Measurements from ENCODE around the gene PRR23E.

The PRR23E gene

GRCh38 chr3:127165694-127166485, 27.0 kb upstream of the PRR23E start:
- DNase-seq: no peak

GRCh38 chr3:127166501-127167065, 26.3 kb upstream of the PRR23E start:
- DNase-seq: no peak

DNA sequence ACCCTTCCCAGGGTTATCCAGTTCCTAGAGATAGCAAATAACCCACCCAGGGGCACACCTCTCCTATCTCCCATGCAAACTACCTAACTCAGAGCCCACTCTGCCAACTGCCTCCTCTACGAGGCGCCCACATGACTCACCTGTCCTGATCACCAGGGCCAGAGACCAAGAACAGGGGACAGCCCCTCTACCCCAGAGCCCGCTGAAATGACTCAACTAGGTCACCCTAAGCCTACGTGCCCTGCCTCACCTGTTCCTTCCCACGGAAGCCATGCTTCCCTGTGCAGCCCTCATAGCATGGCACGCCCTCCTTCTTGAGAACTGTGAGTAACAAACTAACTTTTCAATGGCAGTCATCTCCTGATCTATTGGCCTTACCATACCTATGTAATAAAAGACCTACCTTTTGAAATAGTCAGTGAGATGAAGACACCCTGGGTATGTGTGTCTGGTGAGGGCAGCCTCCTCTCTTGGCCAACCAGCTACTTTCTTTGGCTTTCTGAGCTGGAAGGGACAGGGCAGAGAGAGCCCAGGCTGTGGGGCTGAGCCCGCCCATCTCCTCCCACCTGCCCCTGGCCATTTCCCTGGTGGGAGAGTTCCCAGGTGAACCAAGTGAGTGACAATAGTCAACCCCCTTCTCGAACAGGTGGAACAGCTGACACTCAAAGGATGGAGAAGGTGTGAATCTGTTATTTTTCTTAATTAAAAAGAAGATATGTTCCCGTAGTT, 25.5 kb upstream of the PRR23E start:
- DNase-seq: no peak

DNA sequence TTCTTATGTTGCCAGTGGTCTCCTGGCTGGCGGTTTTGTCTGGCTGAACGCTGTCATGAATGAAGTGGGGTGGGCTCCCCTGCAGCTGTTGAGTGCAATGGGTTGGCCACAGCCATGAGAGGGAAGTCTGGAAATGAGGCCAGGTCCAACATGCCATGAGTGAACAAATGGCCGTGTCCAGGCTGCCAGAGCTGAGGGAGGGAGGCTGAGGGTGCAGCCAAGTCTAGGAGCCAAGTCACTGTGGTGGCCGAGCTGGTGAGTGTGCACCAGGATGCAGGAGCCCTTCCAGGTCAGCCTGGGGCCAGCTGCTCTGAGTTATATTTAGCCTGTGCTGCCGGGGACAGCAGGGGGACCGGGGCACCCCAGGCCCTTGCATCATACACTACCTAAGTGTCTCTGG, 24.7 kb upstream of the PRR23E start:
- no peak for DNase-seq

- DNase-seq: peak; percentile 42
Measured at GRCh38 chr3:127170814-127171213, 22.1 kb upstream of the PRR23E start.

- no peak for DNase-seq
Measured at GRCh38 chr3:127171320-127171719, 21.6 kb upstream of the PRR23E start.

DNA sequence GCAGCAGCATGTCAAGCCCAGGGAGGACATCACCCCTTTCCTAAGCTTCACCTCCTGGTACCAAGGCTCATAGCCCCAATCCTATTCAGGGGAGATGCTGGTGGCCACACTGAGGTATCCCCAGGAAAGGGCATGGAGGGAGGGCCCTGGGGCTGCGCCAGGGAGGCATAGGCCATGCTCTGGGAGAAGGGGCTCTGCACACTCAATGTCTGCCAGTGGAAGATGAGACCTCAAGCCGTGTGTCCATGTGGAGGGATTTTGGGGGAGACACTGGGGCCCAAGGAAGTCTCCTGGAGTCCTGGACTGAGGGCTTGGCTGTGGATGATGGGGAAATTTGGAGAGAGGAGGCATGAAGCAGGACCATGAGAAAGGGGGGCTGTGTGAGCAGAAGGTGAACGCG, 21.2 kb upstream of the PRR23E start:
- DNase-seq: no peak

DNA sequence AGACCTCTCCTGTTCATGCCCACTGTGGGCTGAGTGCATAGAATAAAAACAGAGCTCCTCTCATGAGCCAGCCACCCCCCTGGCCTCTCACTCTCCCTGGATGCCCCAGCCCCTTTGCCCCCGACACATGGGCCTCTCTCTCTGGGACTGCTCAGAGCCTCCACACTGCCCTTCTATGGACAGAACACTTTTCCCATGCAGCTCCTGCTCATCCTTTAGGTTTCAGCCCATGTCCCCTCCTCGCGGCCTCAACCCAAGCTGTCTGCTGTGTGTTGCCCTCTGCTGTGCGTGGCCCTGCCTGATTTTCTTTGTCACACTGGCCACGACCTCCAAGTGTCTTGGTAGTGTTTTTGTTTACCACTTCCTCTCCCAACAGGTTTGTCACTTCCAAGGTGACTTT, 20.7 kb upstream of the PRR23E start:
- DNase-seq: no peak

GRCh38 chr3:127172781-127173515, 20.0 kb upstream of the PRR23E start:
- peak; percentile 15 for DNase-seq

GRCh38 chr3:127173516-127174166, 19.3 kb upstream of the PRR23E start:
- no peak for DNase-seq

- no peak for DNase-seq
Measured at GRCh38 chr3:127174284-127174683, 18.6 kb upstream of the PRR23E start.

- DNase-seq: no peak
Measured at GRCh38 chr3:127174715-127175140, 18.2 kb upstream of the PRR23E start.

- no peak for DNase-seq
Measured at GRCh38 chr3:127175272-127175671, 17.7 kb upstream of the PRR23E start.

GRCh38 chr3:127177226-127177625, 15.7 kb upstream of the PRR23E start:
- DNase-seq: peak; percentile 20

- no peak for DNase-seq
Measured at GRCh38 chr3:127180859-127181258, 12.1 kb upstream of the PRR23E start.

DNA sequence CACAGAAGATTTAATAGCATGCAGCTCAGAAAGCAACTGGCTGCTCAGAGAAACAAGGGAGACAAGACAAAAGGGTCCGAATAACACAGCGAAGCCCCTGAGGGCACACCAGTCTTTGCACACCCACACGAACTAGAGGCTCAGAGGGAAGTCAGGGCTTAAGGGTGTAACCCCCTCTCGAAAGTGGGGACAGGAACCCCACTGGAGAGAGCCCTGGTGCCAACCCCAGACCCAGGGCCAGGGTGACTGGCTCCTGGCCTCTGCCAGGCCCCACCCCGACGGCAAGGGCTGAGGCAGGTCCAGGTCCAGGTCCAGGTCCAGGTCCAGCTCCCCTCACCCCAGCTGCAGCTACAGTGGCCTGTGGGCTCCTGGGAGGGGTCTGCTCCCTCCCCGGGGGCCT, 10.5 kb upstream of the PRR23E start:
- DNase-seq: no peak

DNA sequence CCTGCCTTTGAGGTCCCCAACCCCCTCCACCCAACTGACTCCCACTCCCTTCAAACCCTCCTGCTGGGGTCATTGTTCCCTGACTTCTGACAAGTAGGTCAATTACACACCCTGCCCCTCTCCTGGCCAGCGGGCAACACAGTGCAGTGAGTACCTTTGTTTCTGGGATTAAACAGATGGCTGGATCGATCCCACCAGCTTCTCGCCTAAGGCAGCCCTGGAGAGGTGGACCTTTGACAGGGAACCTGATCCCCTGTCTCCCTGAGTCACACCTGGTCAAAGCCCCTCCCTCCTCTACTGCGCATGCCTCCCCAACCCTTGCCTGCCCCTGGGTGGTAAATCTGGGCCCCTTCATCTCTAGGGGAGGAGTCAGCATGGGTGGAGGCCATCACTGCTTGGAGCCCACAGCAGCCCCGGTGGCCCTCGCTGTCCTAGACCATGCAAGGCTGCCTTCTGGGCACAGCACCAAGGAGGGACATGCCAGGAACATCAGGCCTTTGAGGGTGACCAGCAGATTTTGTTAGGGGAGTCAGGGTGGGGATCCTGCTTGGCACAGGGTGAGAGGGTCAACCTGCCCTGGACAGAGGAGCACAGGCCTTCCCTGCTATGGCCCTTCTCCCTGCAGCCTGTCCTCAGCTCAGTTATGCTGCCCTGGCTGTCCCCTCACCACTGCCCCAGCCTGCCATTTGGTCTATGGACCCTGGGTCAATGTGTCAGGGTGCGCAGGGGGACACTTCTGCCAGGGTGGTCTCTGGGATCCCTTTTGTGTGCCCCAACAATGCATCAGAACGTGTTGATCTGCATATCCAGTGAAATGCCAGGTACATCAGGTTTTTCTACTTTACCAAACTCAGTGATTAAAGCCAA, 9.8 kb upstream of the PRR23E start:
- no peak for DNase-seq

DNA sequence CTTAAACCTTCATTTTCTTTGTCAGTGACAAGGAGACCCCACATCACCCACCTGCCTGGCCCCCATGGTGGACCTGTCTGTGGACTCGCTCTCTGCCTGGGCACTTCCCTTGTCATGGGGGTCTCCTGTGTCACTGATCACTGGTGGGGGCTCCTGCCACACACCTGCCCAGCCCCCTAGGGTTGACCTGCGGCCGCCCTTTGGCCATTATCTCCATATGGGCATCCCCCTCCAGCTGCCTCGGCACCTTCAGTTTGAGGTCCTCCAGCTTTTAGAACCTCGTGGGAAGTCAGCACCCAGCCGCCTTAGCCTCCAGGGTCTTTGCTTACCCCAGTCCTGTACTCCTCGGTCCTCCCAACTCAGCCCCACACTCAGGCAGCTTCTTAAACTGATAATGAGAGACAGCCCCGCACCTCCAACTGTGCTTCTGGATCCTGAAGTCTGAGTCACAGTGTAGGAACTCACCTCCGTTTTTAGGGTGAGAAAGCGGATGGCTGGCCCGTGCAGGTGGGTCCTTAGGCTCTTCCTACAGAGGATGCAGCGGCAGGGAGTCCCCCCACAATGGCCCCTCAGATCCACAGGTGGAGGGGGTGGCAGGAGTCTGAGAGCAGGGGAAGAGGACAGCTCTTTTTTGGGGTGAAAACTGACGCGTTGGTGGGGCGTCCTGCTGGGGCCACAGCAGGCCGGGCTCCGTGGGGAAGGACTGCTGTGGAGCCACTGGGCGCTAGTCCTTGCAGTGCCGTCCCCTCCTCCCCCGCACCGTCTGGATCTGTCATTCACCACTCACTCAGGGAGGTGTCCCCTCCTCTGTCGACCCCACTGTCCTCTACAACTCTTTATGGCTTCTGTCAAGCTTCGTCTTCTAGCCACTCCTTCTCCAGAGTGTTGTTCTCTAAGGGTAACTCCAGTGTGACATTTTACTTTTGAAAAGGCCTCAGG, 8.7 kb upstream of the PRR23E start:
- DNase-seq: no peak

DNA sequence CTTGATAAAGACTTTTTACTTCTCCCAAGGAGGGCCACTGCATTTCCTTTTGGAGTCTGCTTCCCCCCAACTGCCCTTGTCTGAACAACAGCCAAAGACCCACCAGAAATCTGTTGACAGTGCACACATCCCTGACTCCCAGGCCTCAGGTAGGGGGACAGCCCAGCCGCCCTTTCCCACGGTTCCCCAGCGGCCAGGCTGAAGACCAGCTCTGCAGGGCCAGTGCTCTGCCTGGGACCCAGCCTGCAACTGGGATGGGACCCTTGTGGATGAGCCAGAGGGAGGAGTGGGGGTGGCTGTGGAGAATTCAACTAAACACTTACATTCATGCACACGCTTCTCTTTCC, 8.1 kb upstream of the PRR23E start:
- DNase-seq: no peak

- no peak for DNase-seq
Measured at GRCh38 chr3:127185268-127185667, 7.7 kb upstream of the PRR23E start.

Data from SHP77 treated with DMSO at 0.1 percent for 48 hours (cell line).